Body of pancreas (tissue), 4 donors: Measurements from ENCODE around the gene FAM234A.

Source experiments
- POLR2A ChIP-seq, 3 donors: fragments of 450-650 bp; IDR thresholded peaks; one replicate each; pipeline ENCODE4 v1.6.1; 2016; ENCODE audit warnings: antibody characterized with exemption in 3 of 3, mild to moderate bottlenecking in 2 of 3
- TF ChIP-seq, protein P1 (sequence below), 7 experiments: fragments of 450-650 bp in 4 of 7; fragments of 200-600 bp in 3 of 7; sonication (generic) in 3 of 7; IDR thresholded peaks; one replicate each; pipeline ENCODE4 v1.5.1; 2016 to 2019; ENCODE audit warnings: antibody characterized with exemption in 7 of 7

DNA sequence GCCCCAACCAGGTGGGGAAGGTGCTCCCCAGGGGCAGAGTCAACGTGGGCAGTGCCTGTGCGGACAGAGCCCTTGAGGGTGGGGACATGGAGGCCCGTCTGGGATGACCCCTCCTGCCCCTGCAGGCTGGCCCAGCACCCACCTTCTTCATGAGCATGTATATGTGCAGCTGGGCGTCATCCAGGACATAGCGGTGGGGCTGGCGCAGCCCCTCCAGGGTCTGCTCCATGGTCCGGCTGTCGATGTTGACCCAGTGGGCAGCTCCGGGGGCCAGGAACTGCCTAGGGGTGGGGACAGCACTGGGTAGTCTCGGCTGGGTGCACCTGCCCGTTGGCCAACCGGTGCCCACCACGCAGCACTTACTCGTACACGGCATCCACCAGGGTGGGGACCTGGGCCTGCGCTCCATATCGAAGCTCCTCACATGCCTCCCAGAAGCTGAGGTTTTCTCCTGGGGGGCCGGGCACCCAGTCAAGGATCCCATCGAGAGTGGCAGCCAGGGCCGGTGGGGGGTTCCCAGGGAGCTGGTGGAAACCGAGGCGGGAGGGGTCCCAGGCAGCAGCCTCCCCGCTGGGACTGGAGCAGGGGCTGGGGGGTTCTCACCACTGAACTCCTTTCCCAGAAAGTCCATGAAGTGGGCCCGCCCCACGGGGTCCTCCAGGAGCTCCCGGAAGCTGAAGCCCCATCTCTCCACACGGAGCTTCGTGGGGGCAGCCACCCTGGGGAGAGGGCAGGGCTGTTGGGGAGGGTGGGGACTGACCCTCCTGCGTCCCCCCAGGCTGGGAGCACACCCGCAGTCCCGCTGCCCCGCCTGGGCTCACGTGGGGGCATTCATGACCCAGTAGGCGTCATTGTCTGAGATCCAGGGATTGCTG is 36.0 kb downstream of the FAM234A start:
- TF ChIP-seq, protein P1, sequence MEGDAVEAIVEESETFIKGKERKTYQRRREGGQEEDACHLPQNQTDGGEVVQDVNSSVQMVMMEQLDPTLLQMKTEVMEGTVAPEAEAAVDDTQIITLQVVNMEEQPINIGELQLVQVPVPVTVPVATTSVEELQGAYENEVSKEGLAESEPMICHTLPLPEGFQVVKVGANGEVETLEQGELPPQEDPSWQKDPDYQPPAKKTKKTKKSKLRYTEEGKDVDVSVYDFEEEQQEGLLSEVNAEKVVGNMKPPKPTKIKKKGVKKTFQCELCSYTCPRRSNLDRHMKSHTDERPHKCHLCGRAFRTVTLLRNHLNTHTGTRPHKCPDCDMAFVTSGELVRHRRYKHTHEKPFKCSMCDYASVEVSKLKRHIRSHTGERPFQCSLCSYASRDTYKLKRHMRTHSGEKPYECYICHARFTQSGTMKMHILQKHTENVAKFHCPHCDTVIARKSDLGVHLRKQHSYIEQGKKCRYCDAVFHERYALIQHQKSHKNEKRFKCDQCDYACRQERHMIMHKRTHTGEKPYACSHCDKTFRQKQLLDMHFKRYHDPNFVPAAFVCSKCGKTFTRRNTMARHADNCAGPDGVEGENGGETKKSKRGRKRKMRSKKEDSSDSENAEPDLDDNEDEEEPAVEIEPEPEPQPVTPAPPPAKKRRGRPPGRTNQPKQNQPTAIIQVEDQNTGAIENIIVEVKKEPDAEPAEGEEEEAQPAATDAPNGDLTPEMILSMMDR (IDR thresholded peaks at IDR 0.05) = no peak
- no peak for TF ChIP-seq POLR2A (IDR thresholded peaks at IDR 0.05)
